Central memory CD8-positive, alpha-beta T cell (primary cell): ENCODE data around the gene NEURL1.
"Not testable (repeated sequence)": the region's sequence is repeated elsewhere in the genome, so short reads cannot be mapped to it uniquely, and the experiment has no call there.

ENCODE experiments used
- ATAC-seq: fragments of 150-1000 bp; cut with Tn5 transposase; replicated peaks from 2 replicates; pipeline ENCODE4 v1.10.0; 2022; ENCODE audit warnings: mild to moderate bottlenecking, moderate FRiP score, moderate number of reproducible peaks; ENCODE audit not compliant: poor library complexity, severe bottlenecking; ENCODE audit errors: extremely low read depth
- DNase-seq, 2 donors: peaks; one replicate each; pipeline ENCODE4 v3.0.0; 2021; ENCODE audit warnings: low spot score in 2 of 2
- H3K27ac Mint-ChIP-seq: one replicate; pipeline ENCODE4 v1.8.0; 2022; ENCODE audit warnings: low read depth, mild to moderate bottlenecking, moderate library complexity, mixed read lengths
- H3K27me3 Mint-ChIP-seq: one replicate; pipeline ENCODE4 v1.8.0; 2022; ENCODE audit warnings: mixed read lengths
- H3K36me3 Mint-ChIP-seq: one replicate; pipeline ENCODE4 v1.8.0; 2022; ENCODE audit warnings: mild to moderate bottlenecking, moderate library complexity, mixed read lengths; ENCODE audit not compliant: insufficient read depth
- H3K4me1 Mint-ChIP-seq: one replicate; pipeline ENCODE4 v1.8.0; 2022; ENCODE audit warnings: mixed read lengths
- H3K4me3 Mint-ChIP-seq: one replicate; pipeline ENCODE4 v1.8.0; 2022; ENCODE audit warnings: mild to moderate bottlenecking, moderate library complexity, mixed read lengths
- H3K9me3 Mint-ChIP-seq: one replicate; pipeline ENCODE4 v1.8.0; 2022; ENCODE audit warnings: mixed read lengths

Gene NEURL1

GRCh38 chr10:103600325-103600724 is 106.8 kb downstream of the NEURL1 start:
- no peaks in the 10 kb centered on the region for H3K9me3 Mint-ChIP-seq
- peaks cover 2% of the 10 kb centered on the region for H3K36me3 Mint-ChIP-seq
- no peak for ATAC-seq
- H3K4me3 Mint-ChIP-seq, result no peak overlapping the region
- H3K27me3 Mint-ChIP-seq, result no peaks in the 10 kb centered on the region
- DNase-seq, result no peak
- H3K27ac Mint-ChIP-seq, result no peak overlapping the region
- H3K4me1 Mint-ChIP-seq, result no peaks in the 10 kb centered on the region

GRCh38 chr10:103600956-103601569 is 107.6 kb downstream of the NEURL1 start:
- no peaks in the 10 kb centered on the region for H3K4me1 Mint-ChIP-seq
- ATAC-seq (no peak), DNase-seq (no peak)
- no peak overlapping the region for H3K27ac Mint-ChIP-seq
- H3K27me3 Mint-ChIP-seq, result no peaks in the 10 kb centered on the region
- peaks cover 3% of the 10 kb centered on the region for H3K36me3 Mint-ChIP-seq
- H3K4me3 Mint-ChIP-seq, result no peak overlapping the region
- H3K9me3 Mint-ChIP-seq, result no peaks in the 10 kb centered on the region

DNA sequence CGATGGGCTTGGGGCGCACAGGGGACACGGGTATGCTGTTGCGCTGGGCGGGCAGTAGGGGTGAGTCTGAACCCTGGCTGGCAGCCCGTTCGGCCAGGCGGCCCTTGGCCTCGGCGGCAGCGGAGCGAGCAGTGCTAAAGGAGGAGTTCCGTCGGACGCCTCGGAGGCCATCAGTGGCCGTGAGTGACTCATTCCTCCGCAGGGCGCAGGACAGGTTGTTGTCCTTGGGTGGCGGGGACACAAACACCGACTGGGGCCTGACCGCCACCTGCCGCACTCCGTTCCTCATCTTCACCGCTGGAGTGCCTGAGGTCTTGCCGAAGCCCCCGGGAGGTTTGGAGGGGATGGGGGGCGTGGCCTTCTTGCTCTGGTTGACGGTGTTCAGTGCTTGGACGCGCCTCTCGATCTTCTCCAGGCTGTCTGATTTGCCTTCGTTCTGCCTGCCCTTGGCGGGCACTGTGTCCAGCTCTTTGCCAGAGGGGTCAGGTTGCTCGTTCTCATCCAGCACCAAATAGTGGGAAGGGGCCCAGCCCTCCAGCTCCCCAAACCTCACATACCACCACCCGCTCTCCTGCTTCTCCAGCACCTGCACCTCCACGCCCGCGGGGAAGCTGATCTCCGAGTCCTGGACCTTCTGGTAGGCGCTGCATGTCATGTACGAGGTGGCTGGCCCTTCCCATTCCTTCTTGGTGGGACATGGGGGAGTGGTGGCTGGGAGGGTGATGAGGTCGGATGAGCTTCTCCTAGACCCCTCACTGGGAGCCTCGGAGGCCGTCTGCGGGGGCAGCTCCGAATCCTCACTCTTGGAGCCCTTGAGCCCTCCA is 108.7 kb downstream of the NEURL1 start:
- ATAC-seq (no peak), DNase-seq (no peak)
- H3K4me1 Mint-ChIP-seq, result no peaks in the 10 kb centered on the region
- H3K36me3 Mint-ChIP-seq, result peaks cover 3% of the 10 kb centered on the region
- H3K27me3 Mint-ChIP-seq, result no peaks in the 10 kb centered on the region
- H3K9me3 Mint-ChIP-seq, result no peaks in the 10 kb centered on the region
- H3K4me3 Mint-ChIP-seq, result no peak overlapping the region
- H3K27ac Mint-ChIP-seq, result no peak overlapping the region

- no peak for DNase-seq
- H3K4me3 Mint-ChIP-seq, result no peak overlapping the region
Measured at GRCh38 chr10:103602852-103603155, 109.3 kb downstream of the NEURL1 start.

DNA sequence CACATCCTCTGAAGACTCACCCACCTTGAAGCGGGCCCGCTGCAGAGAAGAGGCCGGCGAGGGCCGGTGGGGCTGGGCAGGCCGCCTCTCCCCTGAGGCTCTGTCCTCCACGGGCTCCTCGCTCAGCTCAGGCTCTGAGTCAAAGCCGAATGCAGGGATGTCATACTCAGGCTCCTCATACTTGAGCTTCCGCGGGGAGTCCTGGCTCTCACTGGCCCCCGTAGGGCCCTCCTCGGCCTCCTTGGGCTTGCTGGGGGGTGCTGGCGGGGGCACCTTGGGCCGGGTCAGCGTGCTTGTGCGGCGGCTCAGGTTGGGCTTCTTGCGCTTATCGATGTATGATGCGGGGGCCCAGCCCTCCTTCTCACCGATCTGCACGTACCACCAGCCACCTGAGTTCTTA is 109.9 kb downstream of the NEURL1 start:
- Mint-ChIP-seq H3K36me3 (peaks cover 3% of the 10 kb centered on the region), H3K27ac (no peak overlapping the region), H3K27me3 (no peaks in the 10 kb centered on the region), H3K4me1 (no peaks in the 10 kb centered on the region), H3K9me3 (no peaks in the 10 kb centered on the region), H3K4me3 (no peak overlapping the region)
- ATAC-seq (no peak), DNase-seq (no peak)

More at GRCh38 chr10:103602852-103603155, 109.3 kb downstream of the NEURL1 start:
- Mint-ChIP-seq H3K9me3 (no peaks in the 10 kb centered on the region), H3K4me1 (no peaks in the 10 kb centered on the region), H3K36me3 (peaks cover 3% of the 10 kb centered on the region), H3K27me3 (no peaks in the 10 kb centered on the region), H3K27ac (no peak overlapping the region)
- ATAC-seq, result no peak

DNA sequence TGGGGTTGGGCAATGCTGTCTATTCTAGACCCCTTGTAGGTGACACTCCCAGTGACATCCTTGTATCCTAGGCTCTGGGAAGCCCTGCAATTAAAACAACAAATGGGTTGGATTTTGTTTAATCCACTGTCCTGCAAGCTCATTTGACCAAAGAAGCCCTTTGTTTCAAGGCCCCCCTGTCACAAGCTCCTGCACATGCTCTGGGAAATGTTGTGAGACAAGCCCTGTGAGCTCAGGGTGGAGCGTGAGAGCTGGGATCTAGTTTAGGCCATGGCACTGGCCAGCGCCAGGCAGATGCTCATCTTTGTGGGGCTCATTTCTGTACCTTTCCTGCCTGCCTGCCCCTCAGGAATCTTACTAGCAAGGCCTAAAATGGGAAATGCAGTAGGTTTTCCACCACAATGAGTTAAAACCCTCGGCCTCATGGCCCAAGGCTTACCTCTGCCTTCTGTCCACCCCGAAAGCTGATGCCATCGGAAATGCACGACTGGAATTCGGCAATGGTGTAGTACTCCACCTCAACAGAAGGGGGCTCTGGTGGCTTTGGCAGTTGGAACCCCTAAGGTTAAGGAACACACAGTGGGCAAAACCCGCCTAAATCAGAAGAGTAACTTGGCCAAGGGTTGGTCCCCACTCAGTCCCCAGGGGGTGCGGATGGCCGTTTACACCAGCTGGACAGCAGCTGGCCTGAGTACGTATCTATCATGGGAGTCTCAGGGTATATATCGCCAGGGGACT is 112.0 kb downstream of the NEURL1 start:
- H3K27me3 Mint-ChIP-seq, result no peaks in the 10 kb centered on the region
- no peaks in the 10 kb centered on the region for H3K4me1 Mint-ChIP-seq
- no peak for ATAC-seq
- H3K27ac Mint-ChIP-seq, result no peak overlapping the region
- H3K36me3 Mint-ChIP-seq, result peaks cover 3% of the 10 kb centered on the region
- DNase-seq, result peak in 1 of 2 donors; percentile 35
- no peaks in the 10 kb centered on the region for H3K9me3 Mint-ChIP-seq
- no peak overlapping the region for H3K4me3 Mint-ChIP-seq

DNA sequence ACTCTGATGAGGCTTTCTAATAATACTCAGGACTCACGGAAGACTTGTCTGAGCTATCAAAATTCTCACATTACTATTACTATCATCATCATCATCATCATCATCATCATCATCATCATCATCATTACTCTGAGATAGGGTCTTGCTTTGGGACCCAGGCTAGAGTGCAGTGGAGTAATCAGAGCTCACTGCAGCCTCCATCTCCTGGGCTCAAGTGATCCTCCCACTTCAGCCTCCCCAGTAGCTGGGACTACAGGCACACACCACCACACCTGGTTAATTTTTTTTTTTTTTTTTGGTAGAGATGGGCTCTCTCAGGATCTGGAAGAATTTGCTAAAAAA is 112.6 kb downstream of the NEURL1 start:
- not testable (repeated sequence) for H3K27ac Mint-ChIP-seq, H3K27me3 Mint-ChIP-seq, H3K4me3 Mint-ChIP-seq, DNase-seq, H3K9me3 Mint-ChIP-seq, ATAC-seq, H3K36me3 Mint-ChIP-seq, H3K4me1 Mint-ChIP-seq

DNA sequence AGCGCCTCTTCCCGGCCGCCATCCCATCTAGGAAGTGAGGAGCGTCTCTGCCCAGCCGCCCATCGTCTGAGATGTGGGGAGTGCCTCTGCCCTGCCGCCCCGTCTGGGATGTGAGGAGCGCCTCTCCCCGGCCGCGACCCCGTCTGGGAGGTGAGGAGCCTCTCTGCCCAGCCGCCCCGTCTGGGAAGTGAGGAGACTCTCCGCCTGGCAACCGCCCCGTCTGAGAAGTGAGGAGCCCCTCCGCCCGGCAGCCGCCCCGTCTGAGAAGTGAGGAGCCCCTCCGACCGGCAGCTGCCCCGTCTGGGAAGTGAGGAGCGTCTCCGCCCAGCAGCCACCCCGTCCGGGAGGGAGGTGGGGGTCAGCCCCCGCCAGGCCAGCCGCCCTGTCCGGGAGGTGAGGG is 113.5 kb downstream of the NEURL1 start:
- DNase-seq, H3K27me3 Mint-ChIP-seq, H3K27ac Mint-ChIP-seq, ATAC-seq, H3K9me3 Mint-ChIP-seq, H3K4me1 Mint-ChIP-seq, H3K36me3 Mint-ChIP-seq, H3K4me3 Mint-ChIP-seq: not testable (repeated sequence)

DNA sequence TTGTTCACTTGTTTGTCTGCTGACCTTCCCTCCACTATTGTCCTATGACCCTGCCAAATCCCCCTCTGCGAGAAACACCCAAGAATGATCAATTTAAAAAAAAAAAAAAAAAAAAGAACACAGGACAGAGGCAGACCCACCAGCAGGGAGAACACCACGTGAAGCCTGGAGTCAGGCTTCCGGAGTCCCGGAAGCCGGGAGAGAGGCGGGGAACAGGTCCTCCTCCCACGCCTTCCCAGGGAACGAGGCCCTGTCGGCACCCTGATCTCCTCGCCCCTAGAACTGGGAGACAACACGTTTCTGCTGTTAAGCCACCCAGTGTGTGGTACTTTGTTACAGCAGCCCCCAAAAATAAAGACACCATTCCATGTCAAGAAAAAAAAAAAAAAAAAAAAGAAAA is 114.6 kb downstream of the NEURL1 start:
- H3K27me3 Mint-ChIP-seq, DNase-seq: not testable (repeated sequence)

DNA sequence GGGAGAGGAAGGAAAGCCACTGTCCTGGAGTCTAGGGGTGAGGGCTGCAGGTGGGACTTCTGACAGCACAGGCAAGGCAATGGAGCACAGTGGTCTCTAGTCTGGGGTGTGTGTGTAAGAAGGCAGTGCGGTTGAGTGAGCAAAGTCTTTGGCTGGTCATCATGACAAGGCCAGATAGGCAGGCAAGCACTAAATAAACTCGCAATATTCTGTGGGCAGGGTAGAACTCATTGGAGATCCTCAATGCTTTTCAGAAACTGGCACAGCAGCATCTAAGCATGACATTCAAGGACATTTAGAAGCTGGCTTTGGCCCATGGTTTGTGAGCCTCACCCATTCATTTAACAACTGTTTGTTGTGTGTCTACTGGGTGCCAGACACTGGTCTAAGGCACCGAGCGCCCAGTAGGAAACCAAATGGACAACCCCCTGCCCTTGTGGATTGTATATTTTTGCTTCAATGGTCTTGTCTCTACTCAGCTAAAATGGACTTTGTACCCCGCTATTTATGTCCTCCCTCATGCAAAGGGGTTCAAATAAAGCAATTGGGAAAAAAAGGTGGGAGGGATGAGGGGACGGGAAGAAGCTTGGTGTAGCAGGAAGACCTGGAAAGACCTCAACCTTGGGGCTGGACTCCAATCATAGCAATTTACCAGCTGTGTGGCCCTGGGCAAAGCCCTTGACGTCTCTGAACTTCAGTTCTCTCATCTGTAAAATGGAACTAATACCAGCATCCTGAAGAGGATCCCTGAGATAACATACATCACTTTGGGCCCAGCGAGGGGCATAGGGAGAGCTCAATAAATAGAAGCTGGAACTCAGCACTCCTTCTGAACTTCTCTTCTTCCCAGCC is 116.0 kb downstream of the NEURL1 start:
- no peaks in the 10 kb centered on the region for H3K9me3 Mint-ChIP-seq
- peaks cover 4% of the 10 kb centered on the region for H3K36me3 Mint-ChIP-seq
- ATAC-seq (no peak), DNase-seq (no peak)
- H3K27me3 Mint-ChIP-seq, result no peaks in the 10 kb centered on the region
- H3K27ac Mint-ChIP-seq, result no peak overlapping the region
- H3K4me3 Mint-ChIP-seq, result no peak overlapping the region
- no peaks in the 10 kb centered on the region for H3K4me1 Mint-ChIP-seq

More for the DNA sequence above, 114.6 kb downstream of the NEURL1 start:
- not testable (repeated sequence) for ATAC-seq, H3K4me1 Mint-ChIP-seq, H3K9me3 Mint-ChIP-seq, H3K36me3 Mint-ChIP-seq, H3K4me3 Mint-ChIP-seq, H3K27ac Mint-ChIP-seq

GRCh38 chr10:103610083-103610472 is 116.6 kb downstream of the NEURL1 start:
- peaks cover 4% of the 10 kb centered on the region for H3K36me3 Mint-ChIP-seq
- no peak overlapping the region for H3K27ac Mint-ChIP-seq
- ATAC-seq, result no peak
- no peaks in the 10 kb centered on the region for H3K4me1 Mint-ChIP-seq
- H3K9me3 Mint-ChIP-seq, result no peaks in the 10 kb centered on the region
- no peak overlapping the region for H3K4me3 Mint-ChIP-seq
- DNase-seq, result no peak
- H3K27me3 Mint-ChIP-seq, result no peaks in the 10 kb centered on the region

DNA sequence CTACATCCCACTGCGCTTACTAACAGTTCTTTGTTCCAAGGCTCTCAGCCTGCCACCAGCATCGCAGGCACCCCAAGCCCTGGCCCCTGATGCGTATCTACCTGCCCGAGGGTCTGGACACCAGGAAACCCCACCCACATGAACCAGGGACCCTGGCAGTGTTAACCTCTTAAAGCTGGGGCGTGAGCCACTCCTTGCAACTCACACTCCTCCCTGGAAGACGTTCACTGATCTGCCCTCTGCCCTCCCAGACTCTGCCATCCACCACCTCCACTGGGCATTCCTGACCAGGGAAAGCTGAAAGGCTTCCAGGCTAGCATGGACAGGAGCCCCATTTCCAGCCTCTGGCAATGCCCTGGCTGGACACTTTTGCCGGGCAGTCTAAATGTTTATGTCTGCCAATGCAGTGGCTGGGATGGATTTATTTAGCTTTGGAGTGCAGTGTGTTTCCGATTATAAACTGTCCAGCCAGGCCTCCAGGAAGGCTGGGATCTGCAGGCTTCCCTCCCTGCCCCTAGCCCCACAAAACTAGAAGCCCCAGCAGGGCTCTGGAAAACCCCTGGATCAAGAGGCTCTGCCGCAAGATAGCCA is 117.5 kb downstream of the NEURL1 start:
- Mint-ChIP-seq H3K27me3 (no peaks in the 10 kb centered on the region), H3K9me3 (no peaks in the 10 kb centered on the region), H3K4me1 (no peaks in the 10 kb centered on the region), H3K36me3 (peaks cover 2% of the 10 kb centered on the region), H3K4me3 (no peak overlapping the region), H3K27ac (no peak overlapping the region)
- DNase-seq (no peak), ATAC-seq (no peak)
